DMS 273 (cell line): ENCODE measurements around the gene TSG101.
A peak's percentile ranks its signal among the peaks of the same experiment; 100 is the strongest.

Experiments used
- DNase-seq: peaks from one replicate; lab custom pipeline; 2025; ENCODE audit not compliant: unreplicated experiment; lab: John Stamatoyannopoulos, UW

Gene TSG101, protein sequence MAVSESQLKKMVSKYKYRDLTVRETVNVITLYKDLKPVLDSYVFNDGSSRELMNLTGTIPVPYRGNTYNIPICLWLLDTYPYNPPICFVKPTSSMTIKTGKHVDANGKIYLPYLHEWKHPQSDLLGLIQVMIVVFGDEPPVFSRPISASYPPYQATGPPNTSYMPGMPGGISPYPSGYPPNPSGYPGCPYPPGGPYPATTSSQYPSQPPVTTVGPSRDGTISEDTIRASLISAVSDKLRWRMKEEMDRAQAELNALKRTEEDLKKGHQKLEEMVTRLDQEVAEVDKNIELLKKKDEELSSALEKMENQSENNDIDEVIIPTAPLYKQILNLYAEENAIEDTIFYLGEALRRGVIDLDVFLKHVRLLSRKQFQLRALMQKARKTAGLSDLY

GRCh38 chr11:18526521-18527296 lies at the start of gene TSG101:
TSS of gene TSG101 (minus strand) at chr11:18526942. CDS start at chr11:18526816, 126 bp downstream.
- peak; percentile 91 for DNase-seq

DNA sequence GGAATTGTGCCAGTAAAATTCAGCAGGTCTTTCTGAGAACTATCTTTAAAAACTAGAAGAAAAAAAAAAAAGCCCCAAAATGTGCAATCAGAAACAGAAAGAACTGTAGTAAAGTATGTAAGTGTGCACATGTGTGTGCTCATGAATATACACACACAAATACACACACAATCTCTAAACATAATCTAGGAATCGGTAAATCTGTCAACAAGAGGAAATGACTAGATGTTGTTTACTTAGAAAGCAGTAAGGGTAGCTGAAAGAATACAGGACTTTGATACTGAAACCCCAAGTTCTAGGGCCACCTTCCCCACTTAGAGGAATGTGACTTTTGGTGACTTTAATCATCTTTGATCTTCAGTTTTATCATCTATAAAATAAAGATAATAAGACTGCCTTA lies 48.6 kb upstream of the TSG101 start:
- no peak for DNase-seq

DNA sequence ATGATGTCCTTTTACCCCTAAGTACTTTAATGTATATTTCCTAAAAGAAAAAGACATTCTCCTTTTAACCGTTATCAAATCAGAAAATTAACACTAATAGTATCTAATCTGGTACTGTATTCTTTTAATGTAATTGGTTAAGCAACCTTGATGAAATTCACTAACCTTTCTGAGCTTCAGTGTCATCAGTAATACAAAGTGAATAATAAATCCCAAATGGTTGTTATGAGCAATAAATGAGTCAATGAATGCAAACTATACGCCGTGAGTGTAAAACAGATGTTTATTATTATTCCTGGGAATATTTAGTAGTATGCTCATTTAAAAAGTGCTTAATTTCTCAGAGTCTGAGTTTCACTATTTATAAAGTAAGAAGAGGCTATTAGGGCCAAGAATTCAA lies 40.3 kb upstream of the TSG101 start:
- no peak for DNase-seq

- DNase-seq = no peak
Observed at GRCh38 chr11:18566406-18566805, 39.7 kb upstream of the TSG101 start.

GRCh38 chr11:18564149-18564548 lies 37.4 kb upstream of the TSG101 start:
- DNase-seq = no peak

GRCh38 chr11:18563090-18563730 lies 36.5 kb upstream of the TSG101 start:
- DNase-seq = no peak

GRCh38 chr11:18548001-18548400 lies 21.3 kb upstream of the TSG101 start:
- no peak for DNase-seq

DNA sequence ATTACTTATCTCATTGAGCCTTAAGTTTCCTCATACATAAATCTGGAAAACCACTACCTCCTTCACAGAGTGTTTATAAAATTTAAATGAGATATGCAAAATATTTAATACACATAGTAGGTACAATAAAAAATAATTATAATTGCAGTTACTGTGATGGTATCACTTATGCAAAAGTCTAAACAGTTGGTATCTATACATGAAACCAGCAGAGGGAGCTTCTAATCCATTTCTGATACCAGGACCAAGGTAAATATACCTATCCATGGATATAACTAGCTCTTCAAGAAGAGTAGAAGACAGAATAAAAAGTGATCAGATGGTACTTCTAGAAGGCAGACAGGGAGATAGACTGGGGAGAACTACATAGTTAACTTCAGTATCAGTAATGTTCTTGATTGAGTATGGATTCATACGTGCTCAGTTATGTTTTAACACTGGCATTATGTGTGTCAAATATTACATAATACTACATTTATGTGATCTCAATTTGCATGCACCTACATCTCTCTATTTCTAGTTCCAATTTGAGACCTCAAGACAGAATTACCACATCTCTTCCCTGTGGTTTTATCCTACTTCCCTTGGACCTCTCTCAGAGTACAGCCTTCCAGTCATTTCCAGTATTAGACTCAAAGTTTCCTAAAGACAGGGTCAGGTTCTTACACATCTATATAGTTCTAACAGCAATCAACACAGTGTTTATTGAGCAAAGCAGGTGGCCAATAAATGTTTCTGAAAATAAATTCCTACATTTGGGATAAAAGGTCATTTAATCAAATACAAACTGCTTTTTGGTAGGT lies 13.7 kb upstream of the TSG101 start:
- peak; percentile 37 for DNase-seq

- no peak for DNase-seq
Observed at GRCh38 chr11:18536209-18536608, 9.5 kb upstream of the TSG101 start.

- no peak for DNase-seq
Observed at GRCh38 chr11:18534245-18534644, 7.5 kb upstream of the TSG101 start.

GRCh38 chr11:18533365-18533764 lies 6.6 kb upstream of the TSG101 start:
- no peak for DNase-seq

GRCh38 chr11:18527512-18527911 lies 770 bp upstream of the TSG101 start:
- DNase-seq = peak; percentile 20

DNA sequence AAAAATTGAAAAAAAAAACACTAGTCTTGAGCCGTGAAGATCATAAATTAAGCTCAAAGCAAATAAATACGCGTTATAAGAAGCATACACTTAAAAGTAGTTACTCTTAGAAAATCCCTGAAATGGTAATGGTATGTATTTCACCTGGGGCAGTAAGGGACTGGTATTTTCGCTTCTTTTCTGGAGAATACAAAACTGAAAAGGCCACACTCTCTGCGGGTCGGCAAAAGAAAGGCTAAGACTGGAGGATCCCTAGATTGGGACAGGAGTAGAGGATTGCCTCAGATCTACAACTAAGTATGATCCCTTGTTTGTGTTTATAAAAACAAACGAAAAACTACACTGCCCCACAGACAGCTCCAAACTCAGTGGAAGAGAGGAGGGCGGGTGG lies 617 bp downstream of the TSG101 start:
- DNase-seq = no peak

DNA sequence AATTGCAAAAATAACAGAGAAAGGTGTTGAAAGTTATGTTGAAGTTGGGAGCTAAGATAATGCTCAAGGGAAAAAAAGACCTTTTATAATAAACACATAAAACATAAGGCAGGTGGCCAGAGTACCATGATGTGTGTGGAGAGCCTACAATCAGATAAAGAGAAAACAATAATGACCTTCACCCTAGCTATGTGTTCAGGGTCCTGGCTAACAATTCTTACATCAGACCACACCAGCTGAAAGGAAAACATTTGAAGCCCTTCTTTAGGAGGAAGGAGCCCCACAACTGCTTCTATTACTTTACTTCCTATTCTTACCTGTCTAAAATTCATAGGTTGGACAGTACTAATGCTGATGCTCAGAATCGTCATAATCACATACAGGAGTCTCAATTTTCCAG lies 2.5 kb downstream of the TSG101 start:
- no peak for DNase-seq

- DNase-seq = no peak
Observed at GRCh38 chr11:18523084-18523483, 3.7 kb downstream of the TSG101 start.

- peak; percentile 3 for DNase-seq
Observed at GRCh38 chr11:18522388-18522787, 4.4 kb downstream of the TSG101 start.

DNA sequence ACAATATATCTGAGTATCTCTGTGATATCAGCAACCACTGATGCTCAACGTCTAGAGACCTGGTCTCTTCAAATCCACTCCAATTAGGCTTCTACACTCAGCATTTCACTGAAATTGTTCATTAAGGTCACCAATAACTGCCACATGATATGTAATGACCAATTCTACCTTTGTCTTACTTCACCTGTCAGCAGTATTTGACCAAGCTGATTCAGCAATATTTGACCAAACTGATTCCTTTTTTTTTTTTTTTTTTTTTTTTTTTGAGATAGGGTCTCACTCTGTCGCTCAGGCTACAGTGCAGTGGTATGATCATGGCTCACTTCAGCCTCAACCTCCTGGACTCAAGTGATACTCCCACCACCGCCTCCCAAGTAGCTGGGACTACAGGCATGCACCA lies 5.6 kb downstream of the TSG101 start:
- DNase-seq = no peak

DNA sequence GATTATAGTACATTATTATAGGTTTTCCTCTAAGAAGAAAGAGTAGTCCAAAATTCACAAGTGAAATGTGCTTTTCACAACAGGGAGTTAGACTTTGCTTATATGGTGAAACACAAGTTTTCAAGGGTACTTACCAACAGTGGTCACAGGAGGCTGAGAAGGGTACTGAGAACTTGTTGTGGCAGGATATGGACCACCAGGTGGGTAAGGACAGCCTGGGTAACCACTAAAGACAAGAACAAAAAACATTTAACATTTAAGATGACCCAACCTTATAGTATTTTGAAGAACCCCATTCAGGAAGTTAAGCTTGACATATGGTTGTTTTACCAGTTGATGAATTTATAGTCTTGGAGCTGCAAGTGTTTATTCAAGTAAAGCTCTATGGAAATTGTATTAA lies 24.4 kb downstream of the TSG101 start:
- DNase-seq = no peak

- no peak for DNase-seq
Observed at GRCh38 chr11:18501629-18502028, 25.1 kb downstream of the TSG101 start.

GRCh38 chr11:18498039-18498438 lies 28.7 kb downstream of the TSG101 start:
- no peak for DNase-seq

DNA sequence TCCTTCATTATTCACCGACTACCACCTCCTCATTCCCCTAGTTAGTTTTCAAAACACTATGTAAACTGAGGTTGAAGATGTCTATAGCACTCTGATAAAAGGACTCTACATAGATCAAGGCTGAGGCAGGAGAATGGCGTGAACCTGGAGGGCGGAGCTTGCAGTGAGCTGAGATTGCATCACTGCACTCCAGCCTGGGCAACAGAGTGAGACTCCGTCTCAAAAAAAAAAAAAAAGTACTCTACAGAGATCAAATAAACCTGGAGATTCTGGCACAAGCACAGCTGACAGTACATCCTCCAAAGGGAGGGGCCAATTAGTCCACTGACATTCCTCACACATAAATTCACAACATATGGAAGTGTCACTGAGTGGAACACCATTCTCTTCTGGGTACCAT lies 31.0 kb downstream of the TSG101 start:
- DNase-seq = no peak
